GM19372 (cell line): Measurements from ENCODE around the gene AMY2A.
"Not testable (repeated sequence)": the region's sequence is repeated elsewhere in the genome, so short reads cannot be mapped to it uniquely, and the experiment has no call there.

Experiments
- ATAC-seq: cut with Tn5 transposase; IDR thresholded peaks from one replicate; pipeline ENCODE4 v1.9.1; 2021; ENCODE audit warnings: mild to moderate bottlenecking, low read depth, moderate library complexity; ENCODE audit not compliant: unreplicated experiment

The AMY2A gene

GRCh38 chr1:103616994-103617477, at the start of gene AMY2A:
Gene AMY2A (plus strand): TSS chr1:103617427. CDS start chr1:103617441, 14 bp downstream.
- ATAC-seq = not testable (repeated sequence)

GRCh38 chr1:103569493-103569892, 47.7 kb upstream of the AMY2A start:
- no peak for ATAC-seq

- ATAC-seq = not testable (repeated sequence)
These were observed 45.9 kb upstream of the AMY2A start, which contains the start of gene AMY2B for GRCh38 chr1:103571289-103571688. Gene AMY2B (plus strand): TSS chr1:103571589. CDS start chr1:103571603, 14 bp downstream.

- no peak for ATAC-seq
These were observed 41.2 kb upstream of the AMY2A start for GRCh38 chr1:103576065-103576464.

GRCh38 chr1:103576784-103577183, 40.4 kb upstream of the AMY2A start:
- ATAC-seq = not testable (repeated sequence)

GRCh38 chr1:103582464-103582863, 34.8 kb upstream of the AMY2A start:
- no peak for ATAC-seq

- ATAC-seq = no peak
These were observed 33.3 kb upstream of the AMY2A start for GRCh38 chr1:103583887-103584286.

GRCh38 chr1:103584537-103584936, 32.7 kb upstream of the AMY2A start:
- no peak for ATAC-seq

GRCh38 chr1:103602740-103603139, 14.5 kb upstream of the AMY2A start:
- not testable (repeated sequence) for ATAC-seq

- no peak for ATAC-seq
These were observed 865 bp upstream of the AMY2A start for GRCh38 chr1:103616362-103616761.

GRCh38 chr1:103627436-103627835, 10.2 kb downstream of the AMY2A start:
- not testable (repeated sequence) for ATAC-seq

GRCh38 chr1:103641194-103641593, 24.0 kb downstream of the AMY2A start:
- not testable (repeated sequence) for ATAC-seq

- not testable (repeated sequence) for ATAC-seq
These were observed 26.7 kb downstream of the AMY2A start for GRCh38 chr1:103643908-103644307.

GRCh38 chr1:103650305-103650704, 33.1 kb downstream of the AMY2A start:
- not testable (repeated sequence) for ATAC-seq

GRCh38 chr1:103650889-103651288, 33.7 kb downstream of the AMY2A start:
- ATAC-seq = not testable (repeated sequence)

- not testable (repeated sequence) for ATAC-seq
These were observed 36.9 kb downstream of the AMY2A start for GRCh38 chr1:103654133-103654532.

- ATAC-seq = not testable (repeated sequence)
These were observed 38.2 kb downstream of the AMY2A start, which contains the start of gene AMY1A for GRCh38 chr1:103655460-103655859. Gene AMY1A (plus strand): TSS chr1:103655760. CDS start chr1:103656331, 571 bp downstream.
